ENCODE measurements around the gene SPNS2. TPM values are rescaled to one million over a fixed set of nuclear protein-coding genes. Genes with fewer than 3 reads are reported as not detected.

The SPNS2 gene
- total and polyA plus RNA-seq, 2 experiments from 2014 or later: 1.7 to 2.3 TPM

- TF ChIP-seq, protein P1, sequence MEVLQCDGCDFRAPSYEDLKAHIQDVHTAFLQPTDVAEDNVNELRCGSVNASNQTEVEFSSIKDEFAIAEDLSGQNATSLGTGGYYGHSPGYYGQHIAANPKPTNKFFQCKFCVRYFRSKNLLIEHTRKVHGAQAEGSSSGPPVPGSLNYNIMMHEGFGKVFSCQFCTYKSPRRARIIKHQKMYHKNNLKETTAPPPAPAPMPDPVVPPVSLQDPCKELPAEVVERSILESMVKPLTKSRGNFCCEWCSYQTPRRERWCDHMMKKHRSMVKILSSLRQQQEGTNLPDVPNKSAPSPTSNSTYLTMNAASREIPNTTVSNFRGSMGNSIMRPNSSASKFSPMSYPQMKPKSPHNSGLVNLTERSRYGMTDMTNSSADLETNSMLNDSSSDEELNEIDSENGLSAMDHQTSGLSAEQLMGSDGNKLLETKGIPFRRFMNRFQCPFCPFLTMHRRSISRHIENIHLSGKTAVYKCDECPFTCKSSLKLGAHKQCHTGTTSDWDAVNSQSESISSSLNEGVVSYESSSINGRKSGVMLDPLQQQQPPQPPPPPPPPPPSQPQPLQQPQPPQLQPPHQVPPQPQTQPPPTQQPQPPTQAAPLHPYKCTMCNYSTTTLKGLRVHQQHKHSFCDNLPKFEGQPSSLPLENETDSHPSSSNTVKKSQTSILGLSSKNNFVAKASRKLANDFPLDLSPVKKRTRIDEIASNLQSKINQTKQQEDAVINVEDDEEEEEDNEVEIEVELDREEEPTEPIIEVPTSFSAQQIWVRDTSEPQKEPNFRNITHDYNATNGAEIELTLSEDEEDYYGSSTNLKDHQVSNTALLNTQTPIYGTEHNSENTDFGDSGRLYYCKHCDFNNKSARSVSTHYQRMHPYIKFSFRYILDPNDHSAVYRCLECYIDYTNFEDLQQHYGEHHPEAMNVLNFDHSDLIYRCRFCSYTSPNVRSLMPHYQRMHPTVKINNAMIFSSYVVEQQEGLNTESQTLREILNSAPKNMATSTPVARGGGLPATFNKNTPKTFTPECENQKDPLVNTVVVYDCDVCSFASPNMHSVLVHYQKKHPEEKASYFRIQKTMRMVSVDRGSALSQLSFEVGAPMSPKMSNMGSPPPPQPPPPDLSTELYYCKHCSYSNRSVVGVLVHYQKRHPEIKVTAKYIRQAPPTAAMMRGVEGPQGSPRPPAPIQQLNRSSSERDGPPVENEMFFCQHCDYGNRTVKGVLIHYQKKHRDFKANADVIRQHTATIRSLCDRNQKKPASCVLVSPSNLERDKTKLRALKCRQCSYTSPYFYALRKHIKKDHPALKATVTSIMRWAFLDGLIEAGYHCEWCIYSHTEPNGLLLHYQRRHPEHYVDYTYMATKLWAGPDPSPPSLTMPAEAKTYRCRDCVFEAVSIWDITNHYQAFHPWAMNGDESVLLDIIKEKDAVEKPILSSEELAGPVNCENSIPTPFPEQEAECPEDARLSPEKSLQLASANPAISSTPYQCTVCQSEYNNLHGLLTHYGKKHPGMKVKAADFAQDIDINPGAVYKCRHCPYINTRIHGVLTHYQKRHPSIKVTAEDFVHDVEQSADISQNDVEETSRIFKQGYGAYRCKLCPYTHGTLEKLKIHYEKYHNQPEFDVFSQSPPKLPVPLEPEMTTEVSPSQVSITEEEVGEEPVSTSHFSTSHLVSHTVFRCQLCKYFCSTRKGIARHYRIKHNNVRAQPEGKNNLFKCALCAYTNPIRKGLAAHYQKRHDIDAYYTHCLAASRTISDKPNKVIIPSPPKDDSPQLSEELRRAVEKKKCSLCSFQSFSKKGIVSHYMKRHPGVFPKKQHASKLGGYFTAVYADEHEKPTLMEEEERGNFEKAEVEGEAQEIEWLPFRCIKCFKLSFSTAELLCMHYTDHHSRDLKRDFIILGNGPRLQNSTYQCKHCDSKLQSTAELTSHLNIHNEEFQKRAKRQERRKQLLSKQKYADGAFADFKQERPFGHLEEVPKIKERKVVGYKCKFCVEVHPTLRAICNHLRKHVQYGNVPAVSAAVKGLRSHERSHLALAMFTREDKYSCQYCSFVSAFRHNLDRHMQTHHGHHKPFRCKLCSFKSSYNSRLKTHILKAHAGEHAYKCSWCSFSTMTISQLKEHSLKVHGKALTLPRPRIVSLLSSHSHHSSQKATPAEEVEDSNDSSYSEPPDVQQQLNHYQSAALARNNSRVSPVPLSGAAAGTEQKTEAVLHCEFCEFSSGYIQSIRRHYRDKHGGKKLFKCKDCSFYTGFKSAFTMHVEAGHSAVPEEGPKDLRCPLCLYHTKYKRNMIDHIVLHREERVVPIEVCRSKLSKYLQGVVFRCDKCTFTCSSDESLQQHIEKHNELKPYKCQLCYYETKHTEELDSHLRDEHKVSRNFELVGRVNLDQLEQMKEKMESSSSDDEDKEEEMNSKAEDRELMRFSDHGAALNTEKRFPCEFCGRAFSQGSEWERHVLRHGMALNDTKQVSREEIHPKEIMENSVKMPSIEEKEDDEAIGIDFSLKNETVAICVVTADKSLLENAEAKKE (CRISPR knock-in tag; IDR thresholded peaks at IDR 0.05): no peak
- TF ChIP-seq ZNF114 (CRISPR knock-in tag; IDR thresholded peaks at IDR 0.05) (no peak), STAT1 (IDR thresholded peaks at IDR 0.05; ENCODE audit: unreplicated experiment) (no peak), CTCF (conservative IDR thresholded peaks at IDR 0.05; ENCODE audit: low read depth in 2 of 2) (no peak), CREB1 (CRISPR knock-in tag; IDR thresholded peaks at IDR 0.05; ENCODE audit: low read depth) (no peak), POLR2AphosphoS5 (IDR thresholded peaks at IDR 0.05; ENCODE audit: low read depth) (no peak), ZNF331 (CRISPR knock-in tag; IDR thresholded peaks at IDR 0.05; ENCODE audit: low read depth) (no peak), EZH2phosphoT487 (IDR thresholded peaks at IDR 0.05; ENCODE audit: unreplicated experiment) (no peak), EZH2 (IDR thresholded peaks at IDR 0.05; ENCODE audit: low read depth, unreplicated experiment) (no peak)
These were observed 20.2 kb downstream of the SPNS2 start (continued) for GRCh38 chr17:4518901-4519300.

All from GM23338 (cell line).